Muscle of leg (tissue), 11 donors: ENCODE measurements around the gene PACSIN2. TPM values are rescaled to one million over a fixed set of nuclear protein-coding genes. Genes with fewer than 3 reads are reported as not detected.

ENCODE experiments used
- DNase-seq: peaks from one replicate; pipeline ENCODE4 v3.0.0; 2013
- H3K27ac ChIP-seq: one replicate; pipeline ENCODE4 v1.5.1; 2013; ENCODE audit warnings: mild to moderate bottlenecking, low read length, control low read depth
- H3K27me3 ChIP-seq: one replicate; pipeline ENCODE4 v1.6.1; 2013; ENCODE audit warnings: low read length; ENCODE audit not compliant: control insufficient read depth, insufficient read depth
- H3K36me3 ChIP-seq: one replicate; pipeline ENCODE4 v1.6.1; 2013; ENCODE audit warnings: low read length; ENCODE audit not compliant: control insufficient read depth, insufficient read depth
- H3K4me1 ChIP-seq: one replicate; pipeline ENCODE4 v1.6.1; 2013; ENCODE audit warnings: low read length; ENCODE audit not compliant: control insufficient read depth, insufficient read depth
- H3K4me3 ChIP-seq: one replicate; pipeline ENCODE4 v1.5.1; 2013; ENCODE audit warnings: low read length, control low read depth
- H3K9me3 ChIP-seq: replicated peaks from 2 replicates; pipeline ENCODE4 v1.6.1; 2013; ENCODE audit warnings: low read depth, low read length; ENCODE audit not compliant: control insufficient read depth
- WGBS: methylation state at CpG from one replicate; pipeline ENCODE4 v1.1.5; 2013; ENCODE audit warnings: missing lambda C conversion rate; ENCODE audit not compliant: insufficient coverage; 5-methylcytosine and 5-hydroxymethylcytosine counted together
- polyA plus RNA-seq, 8 donors: library from polyadenylated mRNA; unstranded; fragments of 120-200 nt; gene quantifications; one replicate each; pipeline versions ENCODE4 v1.2.1 to v1.2.3, GENCODE V29; 2013; ENCODE audit warnings: inconsistent platforms in 1 of 8, low replicate concordance in 1 of 8; ENCODE audit not compliant: insufficient read length in 8 of 8, insufficient read depth in 1 of 8
- total RNA-seq: library from RNA; stranded (reverse); fragments of 120-200 nt; gene quantifications from one replicate; pipeline ENCODE4 v1.2.4, GENCODE V29; 2013

The PACSIN2 gene
- total and polyA plus RNA-seq, 9 donors, result 23.1 to 38.6 (median 30.5) TPM

- H3K4me1 ChIP-seq, result peaks cover 29% of the 10 kb centered on the region
- H3K9me3 ChIP-seq, result no peaks in the 10 kb centered on the region
- peaks cover 83% of the 10 kb centered on the region for H3K36me3 ChIP-seq
- H3K27me3 ChIP-seq, result no peaks in the 10 kb centered on the region
- H3K4me3 ChIP-seq, result no peak overlapping the region
- no peak for DNase-seq
- H3K27ac ChIP-seq, result no peak overlapping the region
- 89% methylated on average over 9 of the region's 12 CpGs for WGBS
These were observed 137.2 kb downstream of the PACSIN2 start for GRCh38 chr22:42877597-42878340.

- Histone ChIP-seq H3K27ac (no peak overlapping the region), H3K36me3 (peaks cover 82% of the 10 kb centered on the region), H3K4me1 (peaks cover 33% of the 10 kb centered on the region)
These were observed 137.8 kb downstream of the PACSIN2 start for GRCh38 chr22:42877158-42877557.

GRCh38 chr22:42876041-42876440 lies 138.9 kb downstream of the PACSIN2 start:
- 86% methylated on average over 13 of the region's 17 CpGs for WGBS
- H3K4me3 ChIP-seq, result no peak overlapping the region
- no peak overlapping the region for H3K27ac ChIP-seq
- peaks cover 37% of the 10 kb centered on the region for H3K4me1 ChIP-seq
- peaks cover 82% of the 10 kb centered on the region for H3K36me3 ChIP-seq
- no peak for DNase-seq
- no peaks in the 10 kb centered on the region for H3K27me3 ChIP-seq
- H3K9me3 ChIP-seq, result no peaks in the 10 kb centered on the region

More at GRCh38 chr22:42877158-42877557, 137.8 kb downstream of the PACSIN2 start:
- no peaks in the 10 kb centered on the region for H3K9me3 ChIP-seq
- no peak overlapping the region for H3K4me3 ChIP-seq
- DNase-seq, result no peak
- no peaks in the 10 kb centered on the region for H3K27me3 ChIP-seq
- WGBS, result 89% methylated on average over 2 of the region's 8 CpGs

- H3K27ac ChIP-seq, result no peak overlapping the region
- H3K36me3 ChIP-seq, result peaks cover 74% of the 10 kb centered on the region
- H3K27me3 ChIP-seq, result no peaks in the 10 kb centered on the region
- no peak overlapping the region for H3K4me3 ChIP-seq
- no peaks in the 10 kb centered on the region for H3K9me3 ChIP-seq
- 94% methylated on average over 2 of the region's 7 CpGs for WGBS
- no peak for DNase-seq
- peaks cover 33% of the 10 kb centered on the region for H3K4me1 ChIP-seq
These were observed 140.9 kb downstream of the PACSIN2 start for GRCh38 chr22:42874010-42874409.

GRCh38 chr22:42873356-42873755 lies 141.6 kb downstream of the PACSIN2 start:
- no peak overlapping the region for H3K27ac ChIP-seq

GRCh38 chr22:42872821-42873220 lies 142.1 kb downstream of the PACSIN2 start:
- Histone ChIP-seq H3K36me3 (peaks cover 62% of the 10 kb centered on the region), H3K4me3 (no peak overlapping the region), H3K9me3 (no peaks in the 10 kb centered on the region), H3K4me1 (peaks cover 41% of the 10 kb centered on the region), H3K27ac (no peak overlapping the region), H3K27me3 (no peaks in the 10 kb centered on the region)
- WGBS, result 71% methylated on average over 9 of the region's 9 CpGs
- DNase-seq, result peak; percentile 33

More at GRCh38 chr22:42873356-42873755, 141.6 kb downstream of the PACSIN2 start:
- peaks cover 68% of the 10 kb centered on the region for H3K36me3 ChIP-seq
- peaks cover 39% of the 10 kb centered on the region for H3K4me1 ChIP-seq
- H3K9me3 ChIP-seq, result no peaks in the 10 kb centered on the region
- DNase-seq, result no peak
- no peak overlapping the region for H3K4me3 ChIP-seq
- no peaks in the 10 kb centered on the region for H3K27me3 ChIP-seq

- Histone ChIP-seq H3K4me1 (peaks cover 42% of the 10 kb centered on the region), H3K4me3 (no peak overlapping the region), H3K27me3 (no peaks in the 10 kb centered on the region), H3K36me3 (peaks cover 48% of the 10 kb centered on the region), H3K9me3 (no peaks in the 10 kb centered on the region), H3K27ac (peak overlapping the region; percentile 7)
- WGBS, result 86% methylated on average over 29 of the region's 31 CpGs
- no peak for DNase-seq
These were observed 143.6 kb downstream of the PACSIN2 start for GRCh38 chr22:42871146-42872050.

- DNase-seq, result peak; percentile 24
- H3K36me3 ChIP-seq, result peaks cover 35% of the 10 kb centered on the region
- H3K4me1 ChIP-seq, result peaks cover 42% of the 10 kb centered on the region
- H3K4me3 ChIP-seq, result no peak overlapping the region
- 79% methylated on average over 16 of the region's 33 CpGs for WGBS
- peak overlapping the region; percentile 20 for H3K27ac ChIP-seq
- H3K9me3 ChIP-seq, result no peaks in the 10 kb centered on the region
- H3K27me3 ChIP-seq, result no peaks in the 10 kb centered on the region
These were observed 145.0 kb downstream of the PACSIN2 start for GRCh38 chr22:42869888-42870480.

- peak overlapping the region; percentile 76 for H3K27ac ChIP-seq
- WGBS, result 94% methylated on average over 4 of the region's 8 CpGs
- no peak overlapping the region for H3K4me3 ChIP-seq
- peaks cover 32% of the 10 kb centered on the region for H3K36me3 ChIP-seq
- peaks cover 42% of the 10 kb centered on the region for H3K4me1 ChIP-seq
- H3K27me3 ChIP-seq, result no peaks in the 10 kb centered on the region
- no peak for DNase-seq
- H3K9me3 ChIP-seq, result no peaks in the 10 kb centered on the region
These were observed 145.5 kb downstream of the PACSIN2 start for GRCh38 chr22:42869463-42869862.

- DNase-seq, result peak; percentile 79
- Histone ChIP-seq H3K36me3 (peaks cover 27% of the 10 kb centered on the region), H3K4me1 (peaks cover 42% of the 10 kb centered on the region), H3K9me3 (no peaks in the 10 kb centered on the region), H3K27ac (peak overlapping the region; percentile 76), H3K27me3 (no peaks in the 10 kb centered on the region), H3K4me3 (no peak overlapping the region)
- WGBS, result 89% methylated on average over 10 of the region's 16 CpGs
These were observed 146.1 kb downstream of the PACSIN2 start for GRCh38 chr22:42868751-42869251.
